Keratinocyte (primary cell): Measurements from ENCODE around the gene XCR1. TPM values are rescaled to one million over a fixed set of nuclear protein-coding genes. Genes with fewer than 3 reads are reported as not detected.

Source experiments
- DNase-seq: peaks from one replicate; pipeline ENCODE4 v3.0.0-alpha.2; 2011; ENCODE audit warnings: low read depth, missing footprints, low spot score
- FAIRE-seq: peaks from 2 replicates; lab custom pipeline; 2011; peaks lifted over from hg19 to GRCh38; lab: Jason Lieb, UNC
- H2AFZ ChIP-seq: 2 replicates; pipeline ENCODE4 v1.6.0; 2012; ENCODE audit warnings: low read length, control low read depth, inconsistent platforms; ENCODE audit not compliant: control insufficient read depth
- H3K27ac ChIP-seq: 2 replicates; pipeline ENCODE4 v1.5.1; 2011; ENCODE audit warnings: low read length; ENCODE audit not compliant: control insufficient read depth, insufficient read depth
- H3K27me3 ChIP-seq: 3 replicates; pipeline ENCODE4 v1.6.0; 2011; ENCODE audit warnings: low read length; ENCODE audit not compliant: control insufficient read depth, insufficient read depth; ENCODE audit errors: extremely low read depth
- H3K36me3 ChIP-seq, 2 experiments: 2 replicates in 1 of 2; 3 replicates in 1 of 2; pipeline ENCODE4 v1.5.1; 2011; ENCODE audit warnings: low read length in 2 of 2, mild to moderate bottlenecking in 1 of 2; ENCODE audit not compliant: control insufficient read depth in 2 of 2, insufficient read depth in 2 of 2; ENCODE audit errors: extremely low read depth in 1 of 2
- H3K4me1 ChIP-seq: 3 replicates; pipeline ENCODE4 v1.5.1; 2011; ENCODE audit warnings: low read length; ENCODE audit not compliant: control insufficient read depth, insufficient read depth; ENCODE audit errors: extremely low read depth
- H3K4me2 ChIP-seq: 3 replicates; pipeline ENCODE4 v1.6.0; 2011; ENCODE audit warnings: low read depth, low read length; ENCODE audit not compliant: control insufficient read depth, insufficient read depth; ENCODE audit errors: extremely low read depth
- H3K4me3 ChIP-seq, 3 experiments: fragments of 200-600 bp in 1 of 3; sonication (generic) in 1 of 3; 2 replicates in 2 of 3; 3 replicates in 1 of 3; pipeline ENCODE4 v1.5.1; 2011 to 2016; ENCODE audit warnings: low read length in 3 of 3, mild to moderate bottlenecking in 3 of 3, control low read depth in 2 of 3, inconsistent platforms in 1 of 3, low read depth in 1 of 3, mixed read lengths in 1 of 3, mixed run types in 1 of 3, moderate library complexity in 1 of 3; ENCODE audit not compliant: control insufficient read depth in 2 of 3, insufficient read depth in 2 of 3; ENCODE audit errors: extremely low read depth in 1 of 3
- H3K79me2 ChIP-seq: 2 replicates; pipeline ENCODE4 v1.6.0; 2012; ENCODE audit warnings: low read length; ENCODE audit not compliant: control insufficient read depth, insufficient read depth
- H3K9ac ChIP-seq: 3 replicates; pipeline ENCODE4 v1.6.0; 2011; ENCODE audit warnings: low read length; ENCODE audit not compliant: control insufficient read depth, insufficient read depth; ENCODE audit errors: extremely low read depth
- H3K9me1 ChIP-seq: 3 replicates; pipeline ENCODE4 v1.6.0; 2011; ENCODE audit warnings: low read length; ENCODE audit not compliant: control insufficient read depth, insufficient read depth; ENCODE audit errors: extremely low read depth
- H3K9me3 ChIP-seq: 2 replicates; pipeline ENCODE4 v1.5.1; 2012; ENCODE audit warnings: low read depth, low read length; ENCODE audit not compliant: control insufficient read depth
- H4K20me1 ChIP-seq: 3 replicates; pipeline ENCODE4 v1.6.0; 2011; ENCODE audit warnings: low read length; ENCODE audit not compliant: control insufficient read depth, insufficient read depth; ENCODE audit errors: extremely low read depth
- EZH2 ChIP-seq: IDR thresholded peaks from one replicate; pipeline ENCODE4 v1.6.1; 2012; ENCODE audit warnings: inconsistent platforms, mild to moderate bottlenecking, low read length, moderate library complexity
- dilution Hi-C: fragments of 300-500 bp; cut with MboI; formaldehyde crosslinking; loops from one replicate; pipeline ENCODE4 v1.7.0; 2020; ENCODE audit warnings: low sequenced_read_pairs; ENCODE audit not compliant: extremely low pct_ligation_motif_present
- polyA plus RNA-seq, 5 experiments: library from polyadenylated mRNA; depleted of rRNA in 3 of 5; stranded (reverse) in 3 of 5; stranded (forward) in 1 of 5; unstranded in 1 of 5; fragments of >200 nt; gene quantifications; 1 replicate in 1 of 5; 2 replicates in 3 of 5; 3 replicates in 1 of 5; pipeline versions ENCODE4 v1.2.1 to v1.2.3, GENCODE V29; 2011 to 2012; ENCODE audit warnings: missing spikeins in 2 of 5, low read depth in 1 of 5, low replicate concordance in 1 of 5
- TF ChIP-seq, protein P1 (sequence below), 3 experiments: IDR thresholded peaks in 1 of 3; conservative IDR thresholded peaks in 1 of 3; optimal IDR thresholded peaks in 1 of 3; 2 replicates in 2 of 3; 3 replicates in 1 of 3; pipeline versions ENCODE3 to v1.5.1; 2011; ENCODE audit warnings: low read length in 3 of 3, mild to moderate bottlenecking in 3 of 3, moderate library complexity in 2 of 3, control low read depth in 1 of 3, inconsistent platforms in 1 of 3; ENCODE audit not compliant: insufficient read depth in 2 of 3; ENCODE audit errors: extremely low read depth in 1 of 3

XCR1 gene
- polyA plus RNA-seq, 1 donor (not counting 4 experiments of a cell fraction or from before 2014, with no cell fraction given) = 0.01 TPM

DNA sequence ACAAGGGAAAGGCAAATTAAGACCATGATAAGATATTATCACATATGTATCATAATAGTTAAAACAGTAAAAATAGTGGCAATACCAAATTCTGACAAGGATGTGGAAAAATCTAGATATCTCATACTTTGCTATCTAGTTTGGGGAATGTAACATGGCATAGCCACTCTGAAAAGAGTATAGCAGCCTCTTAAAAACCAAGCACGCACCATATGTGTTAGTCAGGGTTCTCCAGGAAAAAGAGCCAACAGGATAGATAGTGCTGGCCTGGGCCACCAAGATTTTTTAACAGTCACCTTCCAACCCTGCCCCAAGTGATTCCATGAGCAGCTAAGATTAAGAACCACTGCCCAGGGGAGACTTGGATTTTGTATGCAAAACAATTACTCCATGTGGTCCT, 48.5 kb upstream of the XCR1 start:
- peaks cover 8% of the 10 kb centered on the region for H3K4me1 ChIP-seq
- no peak overlapping the region for H3K9ac ChIP-seq
- no peaks in the 10 kb centered on the region for H3K79me2 ChIP-seq
- no peaks in the 10 kb centered on the region for H3K27me3 ChIP-seq
- no peak overlapping the region for H3K4me2 ChIP-seq
- H3K9me1 ChIP-seq = no peaks in the 10 kb centered on the region
- TF ChIP-seq, protein P1, sequence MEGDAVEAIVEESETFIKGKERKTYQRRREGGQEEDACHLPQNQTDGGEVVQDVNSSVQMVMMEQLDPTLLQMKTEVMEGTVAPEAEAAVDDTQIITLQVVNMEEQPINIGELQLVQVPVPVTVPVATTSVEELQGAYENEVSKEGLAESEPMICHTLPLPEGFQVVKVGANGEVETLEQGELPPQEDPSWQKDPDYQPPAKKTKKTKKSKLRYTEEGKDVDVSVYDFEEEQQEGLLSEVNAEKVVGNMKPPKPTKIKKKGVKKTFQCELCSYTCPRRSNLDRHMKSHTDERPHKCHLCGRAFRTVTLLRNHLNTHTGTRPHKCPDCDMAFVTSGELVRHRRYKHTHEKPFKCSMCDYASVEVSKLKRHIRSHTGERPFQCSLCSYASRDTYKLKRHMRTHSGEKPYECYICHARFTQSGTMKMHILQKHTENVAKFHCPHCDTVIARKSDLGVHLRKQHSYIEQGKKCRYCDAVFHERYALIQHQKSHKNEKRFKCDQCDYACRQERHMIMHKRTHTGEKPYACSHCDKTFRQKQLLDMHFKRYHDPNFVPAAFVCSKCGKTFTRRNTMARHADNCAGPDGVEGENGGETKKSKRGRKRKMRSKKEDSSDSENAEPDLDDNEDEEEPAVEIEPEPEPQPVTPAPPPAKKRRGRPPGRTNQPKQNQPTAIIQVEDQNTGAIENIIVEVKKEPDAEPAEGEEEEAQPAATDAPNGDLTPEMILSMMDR (optimal IDR thresholded peaks at IDR 0.05 in 1 of 3, IDR thresholded peaks at IDR 0.05 in 1 of 3, conservative IDR thresholded peaks at IDR 0.05 in 1 of 3; ENCODE audit: extremely low read depth in 1 of 3, insufficient read depth in 2 of 3, low read length in 3 of 3) = no peak
- TF ChIP-seq EZH2 = no peak
- no peaks in the 10 kb centered on the region for H4K20me1 ChIP-seq
- no peak for FAIRE-seq
- H3K36me3 ChIP-seq = no peaks in the 10 kb centered on the region
- no peak for DNase-seq
- H3K9me3 ChIP-seq = no peaks in the 10 kb centered on the region
- no peak overlapping the region for H2AFZ ChIP-seq
- dilution Hi-C loops = no loop called here
- H3K4me3 ChIP-seq = no peak overlapping the region
- H3K27ac ChIP-seq = no peak overlapping the region

DNA sequence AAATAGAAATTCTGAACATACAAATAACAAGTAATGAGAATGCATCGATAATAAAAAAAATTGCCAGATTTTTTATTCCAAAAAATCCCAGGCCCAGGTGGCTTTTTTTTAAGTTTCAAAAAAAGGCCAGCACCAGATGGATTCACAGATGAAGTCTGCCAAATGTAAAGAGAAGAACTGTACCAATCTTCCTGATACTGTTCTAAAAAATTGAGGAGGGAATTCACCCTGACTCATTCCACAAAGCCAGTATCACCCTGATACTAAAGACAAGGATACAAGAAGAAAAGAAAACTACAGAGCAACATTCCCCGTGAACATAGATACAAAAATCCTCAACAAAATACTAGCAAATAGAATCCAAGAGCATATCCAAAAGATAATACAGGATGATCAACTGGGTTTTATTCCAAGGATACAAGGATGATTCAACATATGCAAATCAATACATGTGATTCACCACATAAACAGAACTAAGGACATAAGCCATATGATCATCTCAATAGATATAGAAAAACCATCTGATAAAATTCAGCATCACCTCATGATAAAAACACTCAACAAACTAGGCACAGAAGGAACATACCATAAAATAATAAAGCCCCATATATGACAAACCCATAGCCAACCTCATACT, 44.1 kb upstream of the XCR1 start:
- Histone ChIP-seq H2AFZ (no peak overlapping the region), H3K9me3 (no peaks in the 10 kb centered on the region), H3K9ac (no peak overlapping the region), H3K9me1 (no peaks in the 10 kb centered on the region), H3K4me2 (no peak overlapping the region), H4K20me1 (no peaks in the 10 kb centered on the region), H3K27me3 (no peaks in the 10 kb centered on the region), H3K36me3 (no peaks in the 10 kb centered on the region), H3K4me1 (no peaks in the 10 kb centered on the region), H3K79me2 (no peaks in the 10 kb centered on the region), H3K4me3 (no peak overlapping the region), H3K27ac (no peak overlapping the region)
- no peak for FAIRE-seq
- TF ChIP-seq, protein P1 (optimal IDR thresholded peaks at IDR 0.05 in 1 of 3, IDR thresholded peaks at IDR 0.05 in 1 of 3, conservative IDR thresholded peaks at IDR 0.05 in 1 of 3; ENCODE audit: extremely low read depth in 1 of 3, insufficient read depth in 2 of 3, low read length in 3 of 3) = no peak
- no peak for TF ChIP-seq EZH2
- dilution Hi-C loops = no loop called here
- DNase-seq = no peak
